Testis (tissue), 2 donors: ENCODE data around the gene PLCB2.

Experiments used
- CTCF ChIP-seq, 3 experiments: fragments of 450-650 bp in 2 of 3; fragments of 200-600 bp in 1 of 3; sonication (generic) in 1 of 3; IDR thresholded peaks; one replicate each; pipeline ENCODE4 v1.5.1; 2016 to 2019; ENCODE audit warnings: antibody characterized with exemption in 3 of 3, mild to moderate bottlenecking in 2 of 3, moderate library complexity in 1 of 3
- POLR2A ChIP-seq: fragments of 450-650 bp; IDR thresholded peaks from one replicate; pipeline ENCODE4 v1.6.1; 2017; ENCODE audit warnings: antibody characterized with exemption, mild to moderate bottlenecking, moderate library complexity

GRCh38 chr15:40334541-40334940, 26.8 kb upstream of the PLCB2 start:
- TF ChIP-seq POLR2A (no peak), CTCF (IDR thresholded peaks at IDR 0.05) (no peak)
